SH-SY5Y (cell line): Measurements from ENCODE around the gene CLEC4C.

Experiments
- GATA2 ChIP-seq: IDR thresholded peaks from 2 replicates; pipeline ENCODE4 v1.6.1; 2011; ENCODE audit warnings: mild to moderate bottlenecking, low read depth, low read length
- GATA3 ChIP-seq: IDR thresholded peaks from 2 replicates; pipeline ENCODE4 v1.6.1; 2011; ENCODE audit warnings: low read depth, mild to moderate bottlenecking, low read length, moderate library complexity

The CLEC4C gene

DNA sequence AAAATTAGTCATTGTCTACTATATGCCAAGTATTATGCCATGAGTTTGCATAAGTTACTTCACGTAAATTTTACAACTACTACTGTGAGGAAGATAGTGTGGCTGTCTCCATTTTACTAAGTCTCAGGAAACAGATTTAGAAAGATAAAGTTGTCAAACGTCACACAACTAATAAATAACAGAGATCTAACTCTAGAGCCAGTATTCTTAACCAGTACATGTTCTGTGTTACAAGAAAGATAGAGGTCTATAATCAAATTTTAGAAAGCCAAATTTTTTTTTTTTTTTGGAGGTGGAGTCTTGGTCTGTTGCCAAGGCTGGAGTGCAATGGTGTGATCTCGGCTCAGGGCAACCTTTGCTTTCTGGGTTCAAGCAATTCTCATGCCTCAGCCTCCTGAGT, 14.2 kb downstream of the CLEC4C start:
- TF ChIP-seq GATA3 = no peak
- no peak for TF ChIP-seq GATA2

DNA sequence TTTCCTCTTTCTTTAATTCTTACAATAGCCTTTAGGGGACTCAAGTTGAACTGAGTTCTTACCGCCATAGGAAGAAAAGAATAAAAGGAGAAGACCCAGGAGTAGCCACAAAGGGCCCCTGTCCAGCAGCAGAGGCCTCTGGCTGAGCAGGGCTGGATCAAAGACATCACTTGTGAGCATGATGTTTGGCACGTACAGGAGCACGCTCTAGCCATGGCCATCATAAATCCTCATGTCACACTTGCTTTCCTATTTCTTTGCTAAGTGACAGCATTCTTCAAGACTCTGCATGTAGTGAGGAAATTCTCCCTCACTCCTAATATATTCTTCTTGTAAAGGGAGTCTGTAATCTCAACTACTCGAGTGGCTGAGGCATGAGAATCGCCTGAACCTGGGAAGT, 15.7 kb downstream of the CLEC4C start:
- TF ChIP-seq GATA2 (no peak), GATA3 (no peak)

DNA sequence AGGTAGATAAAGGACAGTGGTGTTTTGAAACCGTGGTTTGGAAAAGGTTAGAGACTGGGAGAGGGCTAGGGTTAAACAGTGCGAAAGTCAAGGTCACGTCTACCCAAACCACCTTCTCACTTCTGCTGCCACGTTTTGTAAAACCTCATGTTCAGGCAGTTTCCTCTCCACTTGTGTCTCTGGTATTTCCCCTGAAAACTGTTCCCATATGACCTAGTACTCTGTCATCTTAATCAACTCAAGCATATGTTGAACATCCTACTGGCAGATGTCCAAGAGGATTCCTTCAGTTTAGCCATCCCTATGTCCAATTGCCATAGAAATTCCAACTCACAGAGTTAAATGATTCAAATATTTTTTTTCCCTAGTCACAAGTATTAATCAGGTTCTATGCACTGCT, 17.4 kb downstream of the CLEC4C start:
- no peak for TF ChIP-seq GATA3
- no peak for TF ChIP-seq GATA2

DNA sequence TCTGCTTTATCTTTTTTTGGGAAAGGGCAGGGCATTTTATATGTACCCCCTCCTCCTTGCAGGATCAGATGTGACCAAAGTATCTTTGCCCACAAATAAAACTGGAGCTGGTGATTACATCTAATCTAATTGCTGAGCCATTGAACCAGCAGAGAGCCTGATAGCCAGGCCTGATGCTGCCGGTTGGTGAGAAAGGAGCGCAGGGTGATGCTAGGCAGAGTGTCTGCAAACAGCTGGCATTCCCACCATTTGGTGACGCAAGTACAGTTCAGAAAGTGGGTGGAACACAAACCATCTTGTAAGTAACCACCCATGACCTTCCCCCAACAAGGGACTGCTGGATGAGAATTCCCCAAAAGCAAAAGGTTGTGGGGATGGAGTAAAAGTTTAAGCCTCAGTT, 23.2 kb downstream of the CLEC4C start:
- TF ChIP-seq GATA2 (no peak), GATA3 (no peak)

DNA sequence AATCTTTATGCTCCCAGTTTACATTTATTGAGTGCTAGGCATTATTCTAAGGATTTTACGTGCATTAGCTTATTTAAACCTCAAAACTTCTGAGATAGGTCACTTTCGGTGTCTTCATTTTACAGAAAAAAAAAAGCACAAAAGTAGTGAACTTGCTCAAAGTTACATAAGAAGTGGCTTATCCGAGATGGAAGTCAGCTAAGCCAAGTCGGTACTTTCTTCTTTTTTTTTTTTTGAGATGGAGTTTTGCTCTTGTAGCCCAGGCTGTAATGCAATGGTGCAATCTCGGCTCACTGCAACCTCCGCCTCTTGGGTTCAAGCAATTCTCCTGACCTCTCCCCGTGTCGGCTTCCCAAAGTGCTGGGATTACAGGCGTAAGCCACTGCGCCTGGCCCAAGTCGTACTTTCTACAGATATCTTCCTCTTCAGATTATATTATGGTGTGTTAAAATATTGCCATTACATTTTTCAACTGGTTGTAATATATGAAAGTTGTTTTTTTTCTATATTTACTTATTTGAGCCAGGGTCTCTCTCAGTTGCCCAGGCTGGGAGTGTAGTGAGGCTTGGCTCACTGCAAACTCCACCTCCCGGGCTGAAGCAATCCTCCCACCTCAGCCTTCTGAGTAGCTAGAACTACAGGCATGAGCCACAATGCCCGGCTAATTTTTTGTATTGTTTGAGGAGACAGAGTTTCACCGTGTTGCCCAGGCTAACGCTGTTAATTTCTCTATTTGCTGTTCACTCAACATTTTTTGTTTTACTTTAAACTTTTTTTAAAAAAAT, 27.0 kb downstream of the CLEC4C start:
- TF ChIP-seq GATA3 (no peak), GATA2 (no peak)

DNA sequence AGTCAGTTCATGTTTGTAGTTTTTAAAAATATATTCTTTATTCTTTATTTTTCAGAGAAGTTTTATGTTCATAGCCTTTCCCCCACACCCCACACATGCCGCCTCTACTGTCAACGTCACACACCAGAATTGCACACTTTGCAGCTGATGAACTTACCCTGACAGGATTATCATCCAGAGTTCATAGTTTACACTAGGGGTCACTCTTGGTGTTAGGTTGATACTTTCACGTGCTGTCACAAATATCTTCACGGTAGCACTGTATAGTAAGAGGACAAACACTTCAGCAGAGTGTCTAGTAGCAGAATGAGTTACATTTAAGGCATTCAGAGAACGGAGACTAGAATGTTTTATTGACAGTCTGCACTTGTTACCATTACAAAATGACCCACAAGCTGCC, 30.8 kb downstream of the CLEC4C start:
- TF ChIP-seq GATA3 = no peak
- TF ChIP-seq GATA2 = no peak

DNA sequence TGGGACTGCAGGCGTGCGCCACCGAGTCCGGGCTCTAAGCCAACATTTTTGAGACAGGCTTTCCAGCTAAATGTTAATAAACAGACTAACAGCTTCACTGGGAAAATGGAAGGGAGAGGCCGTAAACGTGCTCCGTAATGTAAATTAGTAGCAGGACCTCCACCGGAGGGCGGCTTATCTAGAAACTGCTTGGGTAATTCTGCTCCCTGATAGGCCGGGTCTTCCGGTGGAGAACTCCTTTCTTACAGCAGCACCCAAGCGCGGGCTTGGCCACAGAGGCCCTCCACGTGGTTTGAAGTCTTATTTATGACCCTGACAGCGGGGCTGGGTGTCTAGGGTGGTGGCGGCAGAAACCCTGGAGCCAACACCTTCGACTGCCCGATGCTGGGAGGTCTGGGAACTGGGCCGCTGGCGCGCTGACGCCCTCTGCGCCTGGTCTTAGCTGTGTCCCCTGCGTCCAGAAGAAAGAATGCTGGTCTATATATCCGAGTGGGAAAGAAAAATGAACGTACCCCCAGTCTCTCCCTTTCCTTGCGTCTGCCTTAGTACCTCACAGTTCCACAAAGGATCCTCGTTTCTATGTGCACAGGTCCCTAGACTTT, 34.2 kb downstream of the CLEC4C start:
- TF ChIP-seq GATA2 (no peak), GATA3 (no peak)

DNA sequence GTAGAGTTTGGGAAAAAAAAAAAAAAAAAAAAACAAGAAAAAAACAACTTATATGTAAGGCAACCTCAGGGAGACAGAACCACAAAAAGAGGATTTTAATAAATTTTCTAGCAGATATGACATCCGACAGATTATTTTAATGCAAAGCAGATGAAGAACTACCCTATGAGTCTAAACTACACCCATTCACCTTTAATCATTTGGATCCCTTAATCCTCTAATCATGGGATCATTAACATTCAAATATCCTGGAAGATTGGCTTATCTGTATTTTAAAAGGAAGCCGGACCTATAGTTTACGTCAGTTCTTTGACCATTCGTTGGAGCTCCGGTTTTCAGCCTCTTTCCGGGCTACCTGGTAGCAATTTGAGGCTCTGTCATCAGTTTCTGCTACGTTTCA, 36.0 kb downstream of the CLEC4C start, which contains the start of gene DPPA3:
Gene DPPA3 (plus strand): TSS at position 301 of the 400 bp plus-strand sequence. CDS start 138 bp downstream, outside the sequence.
- TF ChIP-seq GATA2 = no peak
- no peak for TF ChIP-seq GATA3

DNA sequence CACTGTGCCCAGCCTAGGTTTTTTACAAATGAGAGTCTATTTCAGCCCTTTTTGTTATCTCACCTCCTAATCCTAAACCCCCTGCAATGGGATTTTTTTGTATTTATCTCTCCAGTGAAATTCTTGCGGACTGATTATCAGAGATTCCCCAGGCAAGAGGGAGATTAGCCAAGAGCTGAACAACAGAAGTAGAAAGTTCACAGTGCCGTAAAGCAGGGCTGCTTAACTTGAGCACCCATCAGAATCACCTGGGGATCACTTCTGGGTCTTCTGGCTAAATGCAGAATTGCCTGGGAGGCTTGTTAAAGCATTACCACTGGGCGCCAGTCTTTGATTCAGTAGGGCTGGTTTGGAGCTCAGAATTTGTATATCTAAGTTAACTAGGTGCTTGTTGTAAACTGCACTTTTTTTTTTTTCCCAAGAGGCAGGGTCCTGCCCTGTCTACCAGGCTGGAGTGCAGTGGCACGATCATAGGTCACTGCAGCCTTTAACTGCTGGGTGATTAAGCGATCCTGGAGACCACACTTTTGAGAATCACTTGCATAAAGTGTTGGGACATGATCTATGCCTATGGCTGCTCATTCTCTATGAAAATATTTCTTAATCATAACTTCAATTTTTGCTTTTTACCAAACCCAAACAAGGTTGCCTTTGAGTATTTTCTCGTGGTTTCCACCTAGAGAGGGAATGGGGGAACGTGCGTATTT, 37.1 kb downstream of the CLEC4C start:
- TF ChIP-seq GATA3 (no peak), GATA2 (no peak)

DNA sequence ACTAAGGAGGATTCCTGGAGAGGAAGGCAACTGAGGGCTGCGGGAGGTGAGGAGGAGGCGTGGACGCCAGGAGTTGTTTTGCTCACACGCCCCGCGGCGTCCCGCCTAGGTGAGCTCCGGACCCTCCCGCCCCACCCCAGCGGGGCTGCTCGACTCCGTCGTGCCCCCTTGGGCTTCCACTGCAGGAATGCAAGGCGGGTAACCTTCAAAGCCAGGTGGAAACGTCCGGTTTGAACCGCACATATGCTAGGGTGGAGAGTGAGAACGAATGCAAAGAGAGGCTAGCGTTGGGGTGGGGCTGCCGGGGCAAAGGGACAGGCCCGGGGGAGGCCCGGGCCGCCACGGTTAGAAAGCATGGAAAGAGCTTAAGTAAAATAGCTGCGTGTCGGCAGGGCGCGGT, 41.3 kb downstream of the CLEC4C start:
- TF ChIP-seq GATA2 = no peak
- no peak for TF ChIP-seq GATA3

DNA sequence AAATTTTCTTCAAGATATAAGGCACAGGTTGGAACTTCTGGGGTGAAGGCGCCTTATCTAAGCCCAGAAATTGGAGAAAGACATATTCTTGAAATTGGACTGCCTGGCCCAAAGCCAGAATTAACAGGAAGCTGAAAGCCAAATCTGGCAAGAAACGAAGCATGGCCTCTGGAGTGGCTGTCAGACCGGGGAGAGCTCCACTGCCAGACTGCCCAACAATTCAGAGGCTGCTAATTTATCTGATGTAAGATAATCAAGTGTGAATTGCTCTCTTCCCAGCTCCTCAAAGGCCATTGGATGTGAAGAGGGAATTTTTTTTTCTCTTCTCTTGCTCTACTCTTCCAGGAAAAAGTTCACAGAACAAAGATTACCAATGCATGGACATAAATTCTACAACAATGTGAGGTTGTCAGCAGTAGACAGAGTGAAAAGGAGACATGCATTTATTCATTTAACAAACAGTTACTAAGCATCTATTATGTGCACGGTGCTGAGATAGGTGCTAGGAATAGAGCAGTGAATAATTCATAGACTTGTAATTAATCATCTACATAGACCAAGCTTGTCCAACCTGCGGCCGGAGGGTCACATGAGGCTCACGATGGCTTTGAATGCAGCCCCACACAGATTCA, 51.5 kb downstream of the CLEC4C start, which contains the start of gene GDF3:
Gene GDF3 (minus strand): TSS at position 210 of the 632 bp plus-strand sequence. CDS start 47 bp downstream, at position 163.
- no peak for TF ChIP-seq GATA3
- TF ChIP-seq GATA2 = no peak

DNA sequence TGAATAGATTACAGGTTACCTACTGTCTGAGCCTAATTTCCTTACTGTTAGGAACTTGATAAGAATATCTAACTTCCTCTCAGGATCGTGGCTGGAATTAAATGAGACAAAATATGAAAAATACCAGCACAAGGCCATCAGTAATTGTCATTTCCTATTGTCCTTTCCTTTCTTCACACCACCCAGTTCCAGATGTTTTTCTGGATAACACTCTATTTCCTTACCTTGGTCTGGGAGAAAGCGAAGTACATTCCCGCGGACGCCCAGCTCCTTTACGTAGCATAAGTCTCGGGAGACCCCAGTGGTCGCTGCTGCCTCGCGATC, 52.0 kb downstream of the CLEC4C start:
- TF ChIP-seq GATA2 = no peak
- TF ChIP-seq GATA3 = no peak

DNA sequence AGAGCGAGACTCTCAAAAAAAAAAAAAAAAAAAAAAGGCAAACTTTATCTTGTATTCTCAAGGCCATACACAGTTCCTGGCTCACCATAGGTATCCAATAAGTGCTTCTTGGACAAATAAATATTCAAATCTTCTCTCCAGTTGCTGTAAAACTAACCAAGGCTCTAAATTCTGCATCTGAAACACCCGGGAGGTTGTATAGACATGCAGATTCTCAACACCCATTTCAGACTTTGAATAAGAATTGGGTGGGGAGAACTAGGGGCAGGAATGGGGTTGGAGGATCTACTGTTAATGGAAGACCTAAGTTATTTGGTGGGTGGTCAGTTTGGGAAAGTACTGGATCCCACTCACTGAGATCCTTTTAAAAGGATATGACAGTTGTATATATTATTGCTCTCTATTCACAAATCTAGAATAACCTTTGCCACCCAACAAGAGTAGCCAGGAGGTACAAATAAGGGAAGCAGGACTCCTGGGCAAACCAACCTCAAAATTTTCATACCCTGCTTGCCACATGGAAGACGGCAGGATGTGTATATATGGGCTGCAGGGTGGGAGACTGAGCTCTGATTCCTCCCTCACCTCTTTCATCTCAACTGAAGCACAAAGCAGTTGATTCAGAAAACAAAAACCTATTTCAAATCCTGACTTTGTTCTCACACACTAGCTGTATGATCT, 52.5 kb downstream of the CLEC4C start:
- TF ChIP-seq GATA3 (no peak), GATA2 (no peak)

DNA sequence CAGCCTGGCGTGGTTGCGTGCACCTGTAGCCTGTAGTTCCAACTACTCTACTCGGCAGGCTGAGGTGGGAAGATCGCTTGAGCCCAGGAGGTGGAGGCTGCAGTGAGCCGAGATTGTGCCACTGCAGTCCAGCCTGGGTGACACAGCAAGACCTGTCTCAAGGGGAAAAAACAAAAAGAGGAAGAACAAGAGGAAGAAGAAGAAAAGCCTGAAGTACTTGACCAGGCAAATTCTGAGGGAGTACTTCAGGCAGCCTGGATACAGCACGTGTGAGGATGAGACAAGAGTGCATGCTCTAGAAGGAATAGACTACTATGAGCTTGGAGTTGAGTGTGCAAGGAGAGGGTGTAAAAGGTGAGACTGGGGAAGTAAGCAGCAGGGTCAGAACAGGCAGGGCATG, 53.4 kb downstream of the CLEC4C start:
- TF ChIP-seq GATA3 = no peak
- no peak for TF ChIP-seq GATA2

DNA sequence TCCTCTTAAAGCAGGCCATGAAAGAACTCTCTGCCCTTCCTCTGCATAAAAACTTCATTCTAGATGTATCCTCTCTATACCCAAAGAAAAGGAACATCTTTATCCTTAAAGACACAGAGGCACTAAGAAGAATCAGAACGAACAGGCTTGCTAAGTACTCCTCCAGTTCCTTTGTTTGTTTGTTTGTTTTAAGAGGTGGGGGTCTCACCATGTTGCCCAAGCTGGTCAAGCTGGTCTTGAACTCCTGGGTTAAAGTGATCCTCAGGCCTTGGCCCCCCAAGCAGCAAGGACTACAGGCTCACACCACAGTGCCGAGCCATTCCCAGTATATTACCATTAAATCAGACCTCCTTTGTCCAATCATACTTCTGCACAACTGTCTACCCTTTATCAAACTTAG, 65.6 kb downstream of the CLEC4C start:
- TF ChIP-seq GATA3 = no peak
- no peak for TF ChIP-seq GATA2
